OCI-M2 (cell line): ENCODE measurements around the gene C1QL3.

Source experiments
- DNase-seq: peaks from one replicate; lab custom pipeline; 2025; ENCODE audit not compliant: unreplicated experiment; lab: John Stamatoyannopoulos, UW

C1QL3 gene

GRCh38 chr10:16493884-16494536, 27.7 kb downstream of the C1QL3 start:
- DNase-seq: no peak

DNA sequence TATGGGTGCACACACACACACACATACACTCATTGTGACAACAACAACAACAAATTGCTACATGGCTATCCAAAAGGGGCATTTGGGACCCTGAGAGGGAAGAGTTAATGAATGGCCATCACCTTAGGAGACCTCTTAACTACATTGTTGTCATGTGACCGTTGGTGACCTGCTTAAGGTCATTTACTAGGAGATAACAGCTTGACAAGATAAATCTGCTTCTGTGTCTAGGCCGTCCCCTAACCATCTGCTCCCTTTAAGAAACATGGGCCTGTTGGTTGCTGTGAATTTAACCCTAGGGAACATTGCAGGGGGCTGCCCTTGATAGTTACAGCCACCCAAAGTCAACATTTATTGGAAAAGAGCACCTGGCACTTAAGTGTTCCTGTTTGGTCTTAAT, 29.7 kb downstream of the C1QL3 start:
- no peak for DNase-seq

DNA sequence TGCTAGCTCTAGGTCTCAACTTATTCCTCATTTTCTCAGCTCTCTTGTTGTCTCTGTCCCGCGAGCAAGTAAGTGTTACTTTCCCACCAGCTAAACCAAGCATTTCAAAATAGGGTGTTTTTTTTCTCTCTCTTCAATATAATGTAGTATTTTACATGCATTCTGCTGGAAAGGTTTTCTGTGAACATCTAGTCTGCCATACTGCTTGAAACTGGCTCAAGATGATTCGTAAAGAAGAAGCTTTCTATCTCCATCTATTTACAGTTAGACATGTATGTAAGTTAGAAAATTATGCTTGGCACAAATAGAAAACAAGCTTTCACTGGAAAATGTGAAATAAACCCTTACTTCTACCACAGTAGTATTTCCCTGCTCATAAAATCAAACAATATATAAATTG, 31.2 kb downstream of the C1QL3 start:
- no peak for DNase-seq

DNA sequence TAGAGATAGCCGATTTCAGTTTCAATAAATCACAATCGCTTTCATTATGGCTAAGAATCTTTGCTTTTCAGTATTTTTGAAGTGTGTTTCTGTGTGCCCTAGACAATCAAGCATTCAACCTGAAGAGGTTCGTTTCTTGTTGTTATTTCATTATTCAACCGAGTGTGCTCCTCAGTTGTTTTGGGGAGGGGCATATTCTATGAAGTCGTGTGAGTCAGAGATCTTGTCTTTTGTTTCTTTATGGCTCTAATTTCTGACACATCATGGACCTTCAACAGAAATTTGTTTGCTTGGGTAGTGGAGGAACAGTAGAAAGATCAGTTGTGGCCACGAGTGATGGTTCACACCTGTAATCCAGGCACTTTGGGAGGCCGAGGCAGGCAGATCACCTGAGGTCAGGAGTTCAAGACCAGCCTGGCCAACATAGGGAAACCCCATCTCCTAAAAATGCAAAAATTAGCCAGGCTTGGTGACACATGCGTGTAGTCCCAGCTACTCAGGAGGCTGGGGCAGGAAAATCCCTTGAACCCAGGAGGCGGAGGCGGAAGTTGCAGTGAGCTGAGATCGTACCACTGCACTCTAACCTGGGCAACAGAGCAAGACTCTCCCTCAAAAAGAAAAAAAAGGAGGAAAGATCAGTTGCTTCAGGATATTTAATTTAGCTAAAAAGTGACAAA, 38.3 kb downstream of the C1QL3 start:
- DNase-seq: no peak

DNA sequence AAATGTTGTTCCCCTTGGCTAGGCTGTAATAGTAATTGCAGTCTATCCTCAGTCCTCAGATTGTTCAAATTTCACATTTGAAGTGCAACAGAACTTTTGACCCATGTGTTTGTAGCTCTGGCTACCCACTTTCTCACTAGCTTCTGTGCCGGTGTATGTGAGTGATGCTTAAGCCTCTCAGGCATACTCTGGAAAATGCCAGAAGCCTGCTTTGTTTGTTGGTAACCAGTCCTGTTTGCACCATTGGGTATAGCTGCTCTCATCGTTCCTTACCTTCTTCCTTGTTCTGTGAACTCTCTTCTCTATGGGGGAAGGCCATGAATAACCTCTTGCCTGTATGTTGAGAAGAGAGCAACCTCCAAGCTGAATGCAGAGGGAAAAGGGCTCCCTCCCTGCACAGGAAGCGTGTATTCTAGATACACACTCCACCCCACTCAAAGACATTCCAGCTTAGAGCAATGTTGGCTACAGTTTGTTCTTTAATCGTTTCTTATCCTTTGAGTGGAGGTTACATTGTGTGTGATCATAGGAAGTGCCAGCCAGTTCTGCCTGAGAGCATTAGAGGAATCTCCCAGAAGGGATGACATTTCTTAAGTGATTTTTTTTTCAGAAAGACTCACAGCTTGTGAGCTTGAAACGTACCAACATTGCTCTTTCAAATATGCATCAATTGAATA, 40.5 kb downstream of the C1QL3 start:
- DNase-seq: no peak

DNA sequence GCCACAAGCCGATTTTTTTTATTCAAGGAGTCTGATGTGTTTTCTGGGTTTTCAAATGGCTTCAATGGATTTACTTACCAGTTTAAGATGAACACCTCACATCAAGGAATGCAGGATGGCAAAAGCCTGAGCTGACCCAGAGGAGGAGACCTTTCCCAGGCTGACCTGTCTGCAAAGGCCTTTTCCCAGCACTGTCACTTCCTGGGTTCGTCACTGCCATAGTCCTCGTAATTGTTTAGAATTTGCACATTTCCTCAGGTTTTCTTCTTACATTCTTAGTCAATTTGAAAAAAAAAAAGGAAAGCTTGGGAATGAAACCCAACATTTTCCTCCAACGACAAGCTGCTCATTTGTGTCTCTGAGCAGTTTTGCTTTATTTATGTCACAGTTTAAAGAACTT, 42.9 kb downstream of the C1QL3 start:
- DNase-seq: no peak

DNA sequence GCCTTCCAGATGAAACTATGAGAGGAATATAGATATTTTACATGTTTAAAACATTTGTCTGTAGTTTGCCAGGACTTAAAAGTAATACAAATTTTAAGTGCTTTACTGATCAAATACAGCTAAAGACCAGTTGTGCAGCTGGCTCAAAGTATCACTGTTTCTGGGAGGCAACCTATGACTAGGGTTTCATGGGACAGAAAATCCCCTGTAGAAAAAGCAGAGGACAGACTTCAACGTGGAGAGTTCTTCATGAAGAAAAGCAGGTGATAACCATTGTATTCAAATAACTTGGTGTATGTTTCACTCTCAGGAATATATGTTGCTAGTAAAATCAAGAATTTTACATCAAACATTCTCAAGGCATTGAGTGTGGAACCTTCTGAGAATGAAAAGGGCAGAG, 43.9 kb downstream of the C1QL3 start:
- no peak for DNase-seq

GRCh38 chr10:16472828-16473227, 48.9 kb downstream of the C1QL3 start:
- DNase-seq: no peak

DNA sequence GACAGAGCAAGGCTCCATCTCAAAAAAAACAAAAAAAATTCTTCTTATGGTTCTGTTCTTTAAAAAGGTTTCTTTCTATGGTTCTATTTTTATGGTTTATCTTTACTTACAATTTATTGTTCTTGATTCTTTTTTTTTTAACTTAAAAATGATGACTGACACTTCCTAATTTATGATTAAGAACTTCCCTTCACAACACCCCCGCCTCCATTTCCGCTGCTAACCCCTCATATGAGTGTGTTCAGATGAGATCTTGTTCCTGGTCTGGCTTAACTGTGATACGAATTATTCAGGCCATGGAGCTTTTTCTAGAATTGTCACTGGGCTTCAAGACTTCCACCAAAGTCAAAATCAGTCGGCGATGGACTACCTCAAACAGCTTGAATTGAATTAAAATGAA, 50.9 kb downstream of the C1QL3 start:
- DNase-seq: no peak

- DNase-seq: no peak
Observed at GRCh38 chr10:16466001-16466400, 55.7 kb downstream of the C1QL3 start.
